Stimulated activated CD8-positive, alpha-beta memory T cell treated with anti-CD3 and anti-CD28 coated beads, Interleukin-15, amount 100 ng/mL, for 4 hours (primary cell): Measurements from ENCODE around the gene MTAP.
A peak's percentile ranks its signal among the peaks of the same experiment; 100 is the strongest.
"Not testable (repeated sequence)": the region's sequence is repeated elsewhere in the genome, so short reads cannot be mapped to it uniquely, and the experiment has no call there.

Experiments used
- DNase-seq, 2 donors: peaks; one replicate each; pipeline ENCODE4 v3.0.0-alpha.2; 2020; ENCODE audit warnings: low read depth in 2 of 2

MTAP gene

GRCh38 chr9:21919377-21920362 lies 117.2 kb downstream of the MTAP start:
- no peak for DNase-seq

- DNase-seq, result no peak
These were observed 121.3 kb downstream of the MTAP start for GRCh38 chr9:21923694-21924093.

- no peak for DNase-seq
These were observed 125.3 kb downstream of the MTAP start for GRCh38 chr9:21927752-21928151.

GRCh38 chr9:21931428-21931827 lies 129.0 kb downstream of the MTAP start:
- DNase-seq, result no peak

- DNase-seq, result no peak
These were observed 130.8 kb downstream of the MTAP start for GRCh38 chr9:21933281-21933680.

- no peak for DNase-seq
These were observed 131.4 kb downstream of the MTAP start for GRCh38 chr9:21933865-21934264.

GRCh38 chr9:21935631-21936030 lies 133.2 kb downstream of the MTAP start:
- no peak for DNase-seq

GRCh38 chr9:21936161-21936560 lies 133.7 kb downstream of the MTAP start:
- no peak for DNase-seq

GRCh38 chr9:21941337-21941995 lies 139.0 kb downstream of the MTAP start:
- no peak for DNase-seq

GRCh38 chr9:21943464-21943863 lies 141.0 kb downstream of the MTAP start:
- DNase-seq, result no peak

- DNase-seq, result no peak
These were observed 143.2 kb downstream of the MTAP start for GRCh38 chr9:21945606-21946005.

- DNase-seq, result no peak
These were observed 156.4 kb downstream of the MTAP start for GRCh38 chr9:21958833-21959232.

GRCh38 chr9:21959268-21959667 lies 156.8 kb downstream of the MTAP start:
- not testable (repeated sequence) for DNase-seq

GRCh38 chr9:21961569-21961968 lies 159.1 kb downstream of the MTAP start:
- no peak for DNase-seq

- DNase-seq, result peak; percentile 18 to 41
These were observed 162.5 kb downstream of the MTAP start for GRCh38 chr9:21964925-21965385.

GRCh38 chr9:21965401-21965951 lies 163.0 kb downstream of the MTAP start:
- no peak for DNase-seq

GRCh38 chr9:21966140-21966851 lies 163.9 kb downstream of the MTAP start:
- no peak for DNase-seq

- no peak for DNase-seq
These were observed 164.7 kb downstream of the MTAP start for GRCh38 chr9:21967169-21967568.

GRCh38 chr9:21967702-21968101 lies 165.3 kb downstream of the MTAP start:
- no peak for DNase-seq

- no peak for DNase-seq
These were observed 166.0 kb downstream of the MTAP start for GRCh38 chr9:21968331-21969010.
